ENCODE results near the gene COPG1.

The COPG1 gene

GRCh38 chr3:129282727-129283327, 33.4 kb downstream of the COPG1 start:
- no peak for DNase-seq

GRCh38 chr3:129286081-129286480, 36.7 kb downstream of the COPG1 start:
- DNase-seq = no peak

GRCh38 chr3:129288446-129288845, 39.0 kb downstream of the COPG1 start:
- no peak for DNase-seq

GRCh38 chr3:129289201-129289921, 40.0 kb downstream of the COPG1 start:
- DNase-seq = no peak

GRCh38 chr3:129291236-129291886, 42.0 kb downstream of the COPG1 start:
- DNase-seq = no peak

GRCh38 chr3:129295286-129295685, 45.9 kb downstream of the COPG1 start:
- DNase-seq = no peak

- DNase-seq = no peak
Observed at GRCh38 chr3:129304146-129304961, 54.9 kb downstream of the COPG1 start.

GRCh38 chr3:129304962-129305222, 55.5 kb downstream of the COPG1 start:
- DNase-seq = no peak

GRCh38 chr3:129305592-129306091, 56.2 kb downstream of the COPG1 start:
- DNase-seq = peak; percentile 88

- no peak for DNase-seq
Observed at GRCh38 chr3:129308636-129309035, 59.2 kb downstream of the COPG1 start.

- no peak for DNase-seq
Observed at GRCh38 chr3:129310111-129311011, 61.0 kb downstream of the COPG1 start.

- DNase-seq = no peak
Observed at GRCh38 chr3:129311054-129311902, 61.9 kb downstream of the COPG1 start.

- no peak for DNase-seq
Observed at GRCh38 chr3:129312021-129312639, 62.7 kb downstream of the COPG1 start.

GRCh38 chr3:129312671-129313414, 63.4 kb downstream of the COPG1 start:
- DNase-seq = no peak

- DNase-seq = no peak
Observed at GRCh38 chr3:129313415-129313664, 63.9 kb downstream of the COPG1 start.

- DNase-seq = no peak
Observed at GRCh38 chr3:129313665-129314385, 64.4 kb downstream of the COPG1 start.

- DNase-seq = peak; percentile 92
Observed at GRCh38 chr3:129314386-129315222, 65.2 kb downstream of the COPG1 start.

- DNase-seq = peak; percentile 69
Observed at GRCh38 chr3:129315223-129315997, 66.0 kb downstream of the COPG1 start.
